Spleen (tissue), 3 donors: Measurements from ENCODE around the gene CASR.

Source experiments
- POLR2A ChIP-seq, 3 donors: fragments of 450-650 bp; IDR thresholded peaks; one replicate each; pipeline ENCODE4 v1.5.1; 2017; ENCODE audit warnings: antibody characterized with exemption in 3 of 3, mild to moderate bottlenecking in 1 of 3
- POLR2AphosphoS5 ChIP-seq, 3 donors: sonication (generic); formaldehyde crosslinking; IDR thresholded peaks; one replicate each; pipeline ENCODE4 v1.5.1; 2017; ENCODE audit warnings: antibody characterized with exemption in 3 of 3

- TF ChIP-seq POLR2A (IDR thresholded peaks at IDR 0.05) (no peak), POLR2AphosphoS5 (IDR thresholded peaks at IDR 0.05) (no peak)
These were observed 132.9 kb downstream of the CASR start for GRCh38 chr3:122316368-122316767.
